ENCODE data around the gene KMT2C. TPM values are rescaled to one million over a fixed set of nuclear protein-coding genes. Genes with fewer than 3 reads are reported as not detected.

Gene KMT2C
- total and polyA plus RNA-seq, 2 experiments from 2014 or later = 7.2 to 14.2 TPM

GRCh38 chr7:152180048-152180447, 255.8 kb downstream of the KMT2C start:
- no peak overlapping the region for H3K27ac ChIP-seq
- no peak overlapping the region for H3K4me2 ChIP-seq (ENCODE audit: unreplicated experiment)
- 96 to 99% methylated on average over 5 of the region's 5 CpGs for WGBS, 2 experiments (ENCODE audit: low coverage in 1 of 2, low lambda C conversion rate in 2 of 2, missing lambda C conversion rate in 2 of 2)
- peaks cover 69% of the 10 kb centered on the region for H3K36me3 ChIP-seq (ENCODE audit: low read depth)
- in situ Hi-C loops (cut with MboI) = no loop called here
- H3K4me3 ChIP-seq = no peak overlapping the region
- H3K27me3 ChIP-seq (replicated peaks; ENCODE audit: insufficient read depth) = no peaks in the 10 kb centered on the region
- TF ChIP-seq EZH2phosphoT487 (IDR thresholded peaks at IDR 0.05; ENCODE audit: insufficient read depth, low read depth) = no peak
- no peak for TF ChIP-seq EZH2 (IDR thresholded peaks at IDR 0.05; ENCODE audit: insufficient read depth, poor library complexity, severe bottlenecking)
- peaks cover 4% of the 10 kb centered on the region; the same call in 1 of the 2 replicates for H3F3A ChIP-seq (ENCODE audit: insufficient read depth)
- no peak overlapping the region for H2AFZ ChIP-seq
- H3K9ac ChIP-seq = no peak overlapping the region
- H4K20me1 ChIP-seq (ENCODE audit: insufficient read depth) = no peaks in the 10 kb centered on the region
- no peak for DNase-seq
- H3K79me2 ChIP-seq (ENCODE audit: insufficient read depth) = peaks cover 8% of the 10 kb centered on the region; the same call in 1 of the 2 replicates
- H3K9me3 ChIP-seq (ENCODE audit: low read depth) = no peaks in the 10 kb centered on the region
- H3K4me1 ChIP-seq (ENCODE audit: insufficient read depth) = no peaks in the 10 kb centered on the region
- H3K9me2 ChIP-seq (ENCODE audit: insufficient read depth) = no peaks in the 10 kb centered on the region

GRCh38 chr7:152178405-152179058, 257.3 kb downstream of the KMT2C start:
- Histone ChIP-seq H3K27me3 (replicated peaks; ENCODE audit: insufficient read depth) (no peaks in the 10 kb centered on the region), H2AFZ (no peak overlapping the region), H3F3A (ENCODE audit: insufficient read depth) (peaks cover 12% of the 10 kb centered on the region; the same call in 1 of the 2 replicates), H3K4me2 (ENCODE audit: unreplicated experiment) (no peak overlapping the region), H3K4me3 (no peak overlapping the region), H3K36me3 (ENCODE audit: low read depth) (peaks cover 65% of the 10 kb centered on the region), H3K9me2 (ENCODE audit: insufficient read depth) (no peaks in the 10 kb centered on the region), H3K9ac (no peak overlapping the region), H3K27ac (no peak overlapping the region), H3K9me3 (ENCODE audit: low read depth) (no peaks in the 10 kb centered on the region), H4K20me1 (ENCODE audit: insufficient read depth) (no peaks in the 10 kb centered on the region), H3K79me2 (ENCODE audit: insufficient read depth) (peaks cover 8% of the 10 kb centered on the region; the same call in 1 of the 2 replicates), H3K4me1 (ENCODE audit: insufficient read depth) (peaks cover 9% of the 10 kb centered on the region)
- no peak for DNase-seq
- TF ChIP-seq EZH2 (IDR thresholded peaks at IDR 0.05; ENCODE audit: insufficient read depth, poor library complexity, severe bottlenecking) (no peak), EZH2phosphoT487 (IDR thresholded peaks at IDR 0.05; ENCODE audit: insufficient read depth, low read depth) (no peak)
- 99 to 100% methylated on average over 3 of the region's 3 CpGs for WGBS, 2 experiments (ENCODE audit: low coverage in 1 of 2, low lambda C conversion rate in 2 of 2, missing lambda C conversion rate in 2 of 2)
- in situ Hi-C loops (cut with MboI) = no loop called here

- no peak overlapping the region for H2AFZ ChIP-seq
- H3K9me3 ChIP-seq (ENCODE audit: low read depth) = no peaks in the 10 kb centered on the region
- in situ Hi-C loops (cut with MboI) = no loop called here
- peak; percentile 6 for DNase-seq
- peaks cover 12% of the 10 kb centered on the region; the same call in 1 of the 2 replicates for H3F3A ChIP-seq (ENCODE audit: insufficient read depth)
- H4K20me1 ChIP-seq (ENCODE audit: insufficient read depth) = no peaks in the 10 kb centered on the region
- H3K4me2 ChIP-seq (ENCODE audit: unreplicated experiment) = no peak overlapping the region
- peaks cover 14% of the 10 kb centered on the region for H3K4me1 ChIP-seq (ENCODE audit: insufficient read depth)
- peaks cover 62% of the 10 kb centered on the region for H3K36me3 ChIP-seq (ENCODE audit: low read depth)
- TF ChIP-seq EZH2 (IDR thresholded peaks at IDR 0.05; ENCODE audit: insufficient read depth, poor library complexity, severe bottlenecking) (no peak), EZH2phosphoT487 (IDR thresholded peaks at IDR 0.05; ENCODE audit: insufficient read depth, low read depth) (no peak)
- no peaks in the 10 kb centered on the region for H3K27me3 ChIP-seq (replicated peaks; ENCODE audit: insufficient read depth)
- H3K4me3 ChIP-seq = no peak overlapping the region
- no peaks in the 10 kb centered on the region for H3K9me2 ChIP-seq (ENCODE audit: insufficient read depth)
- no peak overlapping the region for H3K9ac ChIP-seq
- 96% methylated on average over 7 of the region's 7 CpGs for WGBS, 2 experiments (ENCODE audit: low coverage in 1 of 2, low lambda C conversion rate in 2 of 2, missing lambda C conversion rate in 2 of 2)
- peaks cover 8% of the 10 kb centered on the region; the same call in 1 of the 2 replicates for H3K79me2 ChIP-seq (ENCODE audit: insufficient read depth)
- H3K27ac ChIP-seq = no peak overlapping the region
Observed at GRCh38 chr7:152177681-152178404, 258.0 kb downstream of the KMT2C start.

- Histone ChIP-seq H3K27me3 (replicated peaks; ENCODE audit: insufficient read depth) (no peaks in the 10 kb centered on the region), H3K79me2 (ENCODE audit: insufficient read depth) (peaks cover 8% of the 10 kb centered on the region; the same call in 1 of the 2 replicates), H3K27ac (no peak overlapping the region), H3K4me2 (ENCODE audit: unreplicated experiment) (no peak overlapping the region), H4K20me1 (ENCODE audit: insufficient read depth) (no peaks in the 10 kb centered on the region), H3K9ac (no peak overlapping the region), H3K4me3 (no peak overlapping the region), H3K4me1 (ENCODE audit: insufficient read depth) (peaks cover 14% of the 10 kb centered on the region), H3K9me2 (ENCODE audit: insufficient read depth) (no peaks in the 10 kb centered on the region), H3K9me3 (ENCODE audit: low read depth) (no peaks in the 10 kb centered on the region), H3F3A (ENCODE audit: insufficient read depth) (peaks cover 12% of the 10 kb centered on the region; the same call in 1 of the 2 replicates), H2AFZ (no peak overlapping the region), H3K36me3 (ENCODE audit: low read depth) (peaks cover 57% of the 10 kb centered on the region)
- in situ Hi-C loops (cut with MboI) = no loop called here
- TF ChIP-seq EZH2 (IDR thresholded peaks at IDR 0.05; ENCODE audit: insufficient read depth, poor library complexity, severe bottlenecking) (no peak), EZH2phosphoT487 (IDR thresholded peaks at IDR 0.05; ENCODE audit: insufficient read depth, low read depth) (no peak)
- 93 to 96% methylated on average over 2 of the region's 2 CpGs for WGBS, 2 experiments (ENCODE audit: low coverage in 1 of 2, low lambda C conversion rate in 2 of 2, missing lambda C conversion rate in 2 of 2)
- DNase-seq = no peak
Observed at GRCh38 chr7:152176797-152177196, 259.0 kb downstream of the KMT2C start.
